ENCODE results near the gene SLF2.

Gene SLF2, protein sequence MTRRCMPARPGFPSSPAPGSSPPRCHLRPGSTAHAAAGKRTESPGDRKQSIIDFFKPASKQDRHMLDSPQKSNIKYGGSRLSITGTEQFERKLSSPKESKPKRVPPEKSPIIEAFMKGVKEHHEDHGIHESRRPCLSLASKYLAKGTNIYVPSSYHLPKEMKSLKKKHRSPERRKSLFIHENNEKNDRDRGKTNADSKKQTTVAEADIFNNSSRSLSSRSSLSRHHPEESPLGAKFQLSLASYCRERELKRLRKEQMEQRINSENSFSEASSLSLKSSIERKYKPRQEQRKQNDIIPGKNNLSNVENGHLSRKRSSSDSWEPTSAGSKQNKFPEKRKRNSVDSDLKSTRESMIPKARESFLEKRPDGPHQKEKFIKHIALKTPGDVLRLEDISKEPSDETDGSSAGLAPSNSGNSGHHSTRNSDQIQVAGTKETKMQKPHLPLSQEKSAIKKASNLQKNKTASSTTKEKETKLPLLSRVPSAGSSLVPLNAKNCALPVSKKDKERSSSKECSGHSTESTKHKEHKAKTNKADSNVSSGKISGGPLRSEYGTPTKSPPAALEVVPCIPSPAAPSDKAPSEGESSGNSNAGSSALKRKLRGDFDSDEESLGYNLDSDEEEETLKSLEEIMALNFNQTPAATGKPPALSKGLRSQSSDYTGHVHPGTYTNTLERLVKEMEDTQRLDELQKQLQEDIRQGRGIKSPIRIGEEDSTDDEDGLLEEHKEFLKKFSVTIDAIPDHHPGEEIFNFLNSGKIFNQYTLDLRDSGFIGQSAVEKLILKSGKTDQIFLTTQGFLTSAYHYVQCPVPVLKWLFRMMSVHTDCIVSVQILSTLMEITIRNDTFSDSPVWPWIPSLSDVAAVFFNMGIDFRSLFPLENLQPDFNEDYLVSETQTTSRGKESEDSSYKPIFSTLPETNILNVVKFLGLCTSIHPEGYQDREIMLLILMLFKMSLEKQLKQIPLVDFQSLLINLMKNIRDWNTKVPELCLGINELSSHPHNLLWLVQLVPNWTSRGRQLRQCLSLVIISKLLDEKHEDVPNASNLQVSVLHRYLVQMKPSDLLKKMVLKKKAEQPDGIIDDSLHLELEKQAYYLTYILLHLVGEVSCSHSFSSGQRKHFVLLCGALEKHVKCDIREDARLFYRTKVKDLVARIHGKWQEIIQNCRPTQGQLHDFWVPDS

GRCh38 chr10:100912605-100913469 lies at the start of gene SLF2:
TSS of gene SLF2 (plus strand) at chr10:100912963. CDS start at chr10:100913111, 148 bp downstream.
- peak; percentile 93 for DNase-seq

DNA sequence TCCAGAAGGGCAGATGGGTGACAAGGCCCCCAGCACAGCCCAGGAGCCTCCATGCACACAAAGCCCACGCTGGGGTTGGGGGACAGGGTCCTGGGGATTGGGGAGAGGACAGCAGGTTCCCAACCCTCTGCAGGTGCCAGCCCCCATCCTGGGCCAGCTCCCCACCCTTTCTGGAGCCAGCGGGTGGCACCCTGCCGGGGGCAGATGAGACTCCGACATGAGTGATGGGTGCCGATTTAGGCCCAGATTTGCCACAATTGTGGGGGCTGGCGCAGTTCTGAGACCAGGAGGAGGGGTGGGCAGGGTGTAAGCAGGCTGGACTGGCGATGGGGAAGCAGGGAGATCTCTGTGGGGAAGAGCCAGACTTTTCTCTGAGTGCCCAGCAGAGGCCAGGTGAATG lies 49.3 kb upstream of the SLF2 start:
- DNase-seq: no peak

DNA sequence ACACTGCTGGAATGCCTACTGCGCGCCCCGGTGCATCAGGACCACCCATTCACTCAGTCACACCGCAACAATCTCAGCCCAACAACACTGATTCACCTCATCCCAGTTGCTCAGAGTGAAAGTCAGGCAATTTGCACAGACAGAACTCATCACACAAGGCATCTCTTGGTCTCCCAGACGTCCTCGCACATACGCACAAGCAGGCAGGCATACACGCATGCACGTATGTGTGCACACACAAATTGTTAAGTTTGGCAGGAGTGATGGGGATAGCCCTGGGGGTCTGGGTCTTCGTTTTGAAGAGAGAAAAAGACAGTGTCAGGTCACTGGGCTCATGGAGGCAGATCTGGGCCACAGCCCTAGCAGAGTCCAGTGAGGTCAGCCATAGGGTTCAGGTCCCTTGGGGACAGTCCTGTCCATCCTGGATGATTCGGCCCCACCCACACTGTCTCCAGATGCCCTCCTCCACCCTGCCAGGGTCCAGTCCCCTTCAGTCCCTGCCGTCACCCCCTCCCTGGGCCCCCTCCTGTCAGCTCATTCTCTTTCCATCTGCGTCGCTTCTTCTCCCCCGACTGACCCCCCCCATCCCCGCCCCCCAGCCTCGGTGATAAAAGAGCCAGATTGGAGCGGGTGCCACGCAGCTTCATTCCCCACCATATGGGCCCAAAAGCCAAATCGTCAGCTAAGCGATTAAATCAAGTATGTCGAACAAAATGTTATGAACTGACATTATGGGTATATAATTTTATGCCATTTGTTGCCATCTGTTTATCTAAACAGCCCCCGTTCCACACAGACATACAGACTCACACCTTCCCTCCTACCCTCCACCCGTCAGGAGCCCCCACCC lies 48.5 kb upstream of the SLF2 start:
- no peak for DNase-seq

DNA sequence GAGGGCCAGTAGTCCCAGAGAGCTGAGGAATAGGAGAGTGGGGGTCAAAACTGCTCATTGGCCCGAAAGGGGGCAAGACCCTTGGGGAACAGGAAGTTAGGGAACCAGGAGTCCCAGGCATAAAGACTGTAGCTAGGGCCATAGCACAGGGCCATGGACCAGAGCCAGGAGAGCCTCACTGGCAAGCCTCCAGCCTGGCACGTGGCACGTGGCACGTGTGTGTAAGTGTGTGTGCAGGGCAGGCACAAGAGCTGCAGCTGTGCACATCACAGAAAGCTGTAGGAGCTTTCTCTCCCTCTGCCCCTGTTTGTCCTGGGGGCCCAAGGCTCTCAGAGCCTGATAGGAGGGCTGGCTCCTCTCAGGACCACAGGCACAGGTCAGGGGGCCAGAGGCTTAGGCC lies 47.8 kb upstream of the SLF2 start:
- DNase-seq: no peak

DNA sequence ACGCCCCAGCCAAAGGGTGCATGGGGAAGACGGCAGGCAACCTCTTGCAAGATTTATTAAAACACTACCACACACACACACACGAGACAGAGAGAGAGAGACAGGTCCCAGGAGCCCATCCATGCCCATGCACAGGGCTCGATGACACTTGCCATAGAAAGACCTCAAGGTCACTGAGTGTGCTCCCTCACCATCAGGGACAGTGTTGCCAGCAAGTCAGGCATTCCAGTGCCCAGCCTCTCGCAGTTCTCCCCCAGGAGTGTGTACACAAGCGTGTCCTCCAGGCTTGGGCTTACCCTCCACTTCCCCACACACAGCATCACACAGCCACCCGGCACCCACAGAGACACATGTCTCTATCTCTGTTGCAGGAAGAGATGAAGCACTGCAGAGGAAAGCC lies 46.8 kb upstream of the SLF2 start:
- DNase-seq: no peak

DNA sequence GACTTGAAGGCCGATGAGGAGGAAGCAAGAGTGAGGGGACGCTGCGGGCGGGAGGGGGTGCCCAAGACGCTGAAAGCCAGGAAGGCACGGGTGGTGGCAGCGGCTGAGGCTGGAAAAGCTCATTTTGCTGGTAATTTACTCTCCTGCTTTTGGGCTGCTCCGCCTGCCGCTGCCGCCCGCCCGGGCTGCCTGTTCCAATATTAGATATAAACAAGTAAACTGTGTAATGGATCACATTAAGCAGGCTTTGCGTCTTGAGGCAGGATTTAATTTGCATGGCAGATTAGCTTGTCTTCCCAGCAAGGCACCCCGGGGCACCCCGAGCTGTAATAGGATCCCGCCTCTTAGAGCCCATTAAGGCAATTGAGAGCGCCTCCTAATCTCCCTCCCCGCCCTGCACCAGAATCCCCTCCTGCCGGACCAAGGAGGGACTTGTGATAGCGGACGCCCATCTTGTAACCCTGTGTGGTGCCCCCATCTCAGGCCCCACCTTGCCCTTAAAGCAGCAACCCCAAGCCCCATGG lies 46.1 kb upstream of the SLF2 start:
- DNase-seq: peak; percentile 7

DNA sequence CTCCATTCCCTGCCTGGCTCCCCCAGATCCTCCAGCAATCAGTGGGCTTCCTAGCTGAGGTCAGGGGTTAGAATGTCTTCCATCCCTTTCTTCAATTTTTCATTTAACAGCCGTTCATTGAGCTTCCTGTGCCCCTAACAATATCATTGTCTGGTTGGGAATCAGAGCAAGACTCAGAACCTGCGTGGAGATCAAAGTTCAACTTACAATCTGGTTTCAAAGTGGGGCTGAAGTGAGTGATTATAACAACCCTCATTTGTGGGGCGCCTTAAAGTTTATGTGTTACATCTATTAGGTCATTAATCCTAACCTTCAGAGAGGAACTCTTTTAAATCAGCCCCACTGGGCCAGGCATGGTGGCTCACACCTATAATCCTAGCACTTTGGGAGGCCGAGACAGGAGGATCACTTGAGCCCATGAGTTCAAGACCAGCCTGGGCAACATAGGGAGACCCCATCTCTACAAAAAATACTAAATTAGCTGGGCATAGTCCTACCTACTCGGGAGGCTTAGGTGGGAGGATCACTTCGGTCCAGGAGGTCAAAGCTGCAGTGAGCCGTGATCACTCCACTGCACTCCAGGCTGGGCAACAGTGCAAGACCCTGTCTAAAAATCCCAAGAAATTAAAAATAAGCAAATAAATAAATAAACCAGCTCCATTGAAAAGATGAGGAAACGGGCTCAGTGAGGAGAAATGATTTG lies 45.4 kb upstream of the SLF2 start:
- DNase-seq: no peak

- no peak for DNase-seq
Measured at GRCh38 chr10:100868382-100868781, 44.4 kb upstream of the SLF2 start.

DNA sequence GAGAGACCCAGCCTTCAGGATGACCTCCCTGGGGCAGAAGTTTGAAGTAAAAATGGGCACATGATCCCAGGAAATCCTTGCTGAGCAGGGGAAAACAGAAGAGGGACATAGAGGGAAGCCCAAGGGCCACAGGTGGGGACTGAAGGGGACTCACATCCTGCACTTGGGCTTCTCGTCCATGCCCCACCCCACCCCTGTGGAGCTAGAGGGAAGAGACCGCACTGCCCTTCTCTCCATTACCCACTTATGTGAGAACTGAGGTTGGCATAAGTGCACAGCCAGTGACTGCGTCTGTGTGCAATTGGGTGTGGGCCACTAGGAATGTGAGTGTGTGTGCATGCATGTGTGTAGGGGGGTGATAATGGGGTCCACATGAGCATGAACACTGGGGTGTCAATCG lies 43.4 kb upstream of the SLF2 start:
- no peak for DNase-seq

DNA sequence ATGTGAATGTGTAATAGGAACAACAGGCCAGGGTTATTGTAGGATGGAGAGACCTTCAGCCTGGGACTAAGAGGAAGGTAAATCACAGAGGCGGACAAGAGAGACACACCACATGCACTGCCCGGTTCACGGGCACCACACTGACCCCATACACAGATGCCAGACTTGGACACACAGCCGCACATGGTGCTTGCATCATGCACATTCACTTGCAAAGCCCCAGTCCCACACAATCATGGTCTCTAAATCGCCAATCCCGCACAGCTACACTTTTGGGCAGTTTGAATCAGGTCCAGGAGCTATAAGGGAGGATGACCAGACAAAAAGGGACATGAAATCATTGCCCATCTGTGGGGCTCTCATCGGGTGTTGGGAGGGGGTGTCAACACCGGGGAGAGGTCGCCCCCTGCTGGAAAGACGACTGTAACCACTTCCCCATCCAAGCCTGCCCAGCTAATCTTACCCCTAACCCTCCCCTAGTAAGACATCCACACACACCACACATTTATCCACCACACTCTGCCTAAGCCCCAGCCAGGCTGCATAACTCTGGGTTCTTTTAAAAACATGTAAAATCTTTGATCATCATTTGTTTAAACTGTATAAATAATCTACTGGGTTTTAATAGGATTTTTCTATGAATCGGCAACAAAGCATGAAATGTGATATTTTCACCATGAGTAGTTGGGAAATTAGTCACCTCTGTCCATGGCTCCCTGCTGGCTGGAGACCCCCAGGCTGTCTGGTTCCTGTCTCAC lies 40.5 kb upstream of the SLF2 start:
- DNase-seq: peak; percentile 32

DNA sequence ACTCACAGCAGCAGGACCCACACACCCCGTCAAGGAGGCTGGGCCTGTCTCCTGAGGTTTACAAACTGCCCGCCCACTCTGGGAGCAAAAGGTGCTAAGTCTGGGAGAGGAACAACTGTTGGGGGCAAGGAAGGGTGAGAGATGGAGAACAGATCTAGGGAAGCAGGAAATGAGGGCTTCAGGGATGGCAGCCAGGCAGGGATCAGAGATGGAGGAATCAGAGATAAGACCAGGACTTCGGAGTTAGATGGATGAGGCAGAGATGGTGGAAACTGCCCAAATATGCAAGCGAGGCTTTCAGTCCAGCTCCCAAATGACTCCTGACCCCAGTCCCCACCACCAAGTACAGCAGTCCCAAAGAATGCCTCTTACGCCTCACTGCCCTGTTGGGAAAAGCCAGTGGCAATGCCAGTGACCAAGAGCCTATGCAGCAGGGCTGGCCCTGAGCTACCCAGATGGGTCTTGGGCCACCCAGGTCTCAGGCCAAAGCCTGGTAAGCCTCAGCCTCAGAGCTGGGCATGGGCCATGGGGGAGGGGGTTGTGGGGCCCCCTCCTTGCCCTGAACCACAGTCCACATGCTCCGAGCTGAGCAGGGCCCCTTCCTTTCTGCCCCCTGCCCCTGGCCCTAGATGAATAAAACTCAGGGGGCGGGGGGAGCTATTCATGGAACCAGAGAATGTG lies 39.5 kb upstream of the SLF2 start:
- DNase-seq: no peak

GRCh38 chr10:100873827-100874326 lies 38.9 kb upstream of the SLF2 start:
- no peak for DNase-seq

DNA sequence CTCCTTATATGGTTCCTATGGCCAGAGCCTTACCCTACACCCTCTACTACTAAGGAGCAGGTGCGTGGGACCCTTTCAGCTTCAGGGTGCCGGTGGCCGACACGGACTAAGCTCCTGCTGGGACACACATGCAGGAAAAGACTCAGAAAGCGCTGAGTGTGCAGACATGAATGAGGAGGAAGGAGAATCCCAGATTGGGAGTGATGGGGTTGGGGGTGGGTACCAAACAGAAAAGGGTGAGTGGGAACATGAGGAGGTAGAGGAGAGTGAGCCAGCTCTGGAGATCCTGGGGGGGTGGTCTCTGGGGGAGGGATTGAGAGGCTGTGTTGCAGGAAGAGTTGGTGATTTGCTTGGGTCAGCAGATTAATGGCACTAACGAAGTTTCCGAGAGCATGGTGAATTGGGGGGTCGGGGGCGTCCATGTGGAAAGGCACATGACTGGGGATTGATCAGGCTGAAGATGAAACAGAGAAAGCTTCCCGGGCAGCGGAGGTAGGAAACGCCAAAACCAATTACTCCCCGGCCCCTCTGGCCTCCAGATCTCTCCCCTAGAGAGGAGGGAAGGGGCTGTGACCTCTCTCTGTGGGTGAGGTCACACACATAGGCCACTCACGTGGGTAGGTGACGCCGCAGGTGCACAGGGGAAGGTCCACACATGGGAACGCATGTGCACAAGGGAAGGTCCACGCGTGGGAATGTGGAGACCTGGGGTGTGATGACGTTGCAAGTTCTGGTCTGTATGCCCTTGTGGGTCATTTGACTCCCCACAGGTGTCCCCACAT lies 37.9 kb upstream of the SLF2 start:
- no peak for DNase-seq

DNA sequence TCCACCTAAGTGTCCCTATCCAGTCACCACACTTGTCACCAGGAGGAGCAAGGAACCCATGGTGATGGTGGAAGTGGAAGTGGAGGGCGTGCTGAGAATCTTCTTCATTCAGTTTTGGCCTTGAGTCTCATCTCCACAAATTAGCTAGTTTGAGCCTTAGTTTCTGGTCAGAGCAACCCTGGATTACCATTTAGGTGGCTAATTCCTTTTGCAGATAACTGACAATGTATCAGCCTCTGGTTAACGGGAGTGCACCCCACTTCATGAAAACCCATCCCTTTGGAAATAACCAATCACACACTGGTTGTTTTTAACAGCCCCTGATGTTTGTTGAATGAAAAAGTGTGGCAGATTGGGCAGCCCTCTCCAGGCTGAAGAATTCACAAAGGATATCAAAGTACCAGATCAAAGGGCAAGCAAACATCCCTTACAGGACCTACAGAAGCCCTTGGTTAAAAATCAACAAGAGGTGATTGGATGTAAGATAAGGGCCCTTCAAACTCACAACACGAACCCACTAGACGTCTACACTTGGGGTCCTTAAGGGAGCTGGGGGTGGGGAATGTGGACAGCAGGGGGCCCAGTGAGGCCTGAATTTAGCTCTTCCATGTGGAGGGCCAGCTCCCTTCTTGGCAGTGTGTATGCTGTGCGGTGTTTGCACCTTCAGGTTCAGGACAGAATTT lies 37.1 kb upstream of the SLF2 start:
- no peak for DNase-seq

DNA sequence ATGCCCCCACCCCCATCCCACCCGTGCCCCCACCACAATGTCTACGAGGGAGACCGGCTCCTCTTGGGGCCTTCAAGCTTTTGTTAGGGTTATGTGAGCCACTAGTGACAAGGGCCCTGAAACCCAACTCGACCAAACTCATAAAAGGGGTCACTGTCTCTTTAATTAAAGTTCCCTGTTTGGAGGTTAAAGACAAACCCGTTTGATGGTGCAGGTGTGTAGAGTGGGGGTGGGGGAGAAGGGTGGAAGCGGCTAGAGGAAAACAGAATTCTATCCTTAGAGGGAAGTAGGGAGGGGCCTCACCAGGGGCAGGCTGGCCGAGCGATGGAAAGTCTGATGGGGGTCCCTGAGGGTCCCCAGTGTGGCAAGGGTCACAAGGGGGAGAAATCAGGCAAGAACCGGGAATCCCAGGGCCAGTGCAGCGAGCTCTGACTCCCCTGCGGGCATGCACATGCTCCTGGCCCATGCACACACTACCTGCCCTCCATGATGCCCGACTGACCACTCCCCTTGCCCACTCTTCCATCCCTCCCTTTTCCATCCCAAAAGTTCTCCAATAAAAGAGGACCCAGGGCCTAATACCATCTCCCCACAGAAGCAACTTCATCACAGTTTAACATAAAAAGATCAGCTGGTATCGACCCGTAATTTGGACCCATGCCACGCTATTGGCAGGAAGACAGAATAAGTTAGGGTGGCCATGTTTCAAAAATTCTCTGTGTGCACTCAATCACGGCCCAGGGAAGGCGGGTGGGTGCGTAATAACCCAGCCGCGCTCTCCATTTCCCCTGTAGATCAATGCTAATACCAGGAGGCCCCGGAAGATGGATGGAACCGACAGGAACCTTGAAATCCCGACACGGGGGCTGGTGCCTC lies 35.9 kb upstream of the SLF2 start:
- no peak for DNase-seq

DNA sequence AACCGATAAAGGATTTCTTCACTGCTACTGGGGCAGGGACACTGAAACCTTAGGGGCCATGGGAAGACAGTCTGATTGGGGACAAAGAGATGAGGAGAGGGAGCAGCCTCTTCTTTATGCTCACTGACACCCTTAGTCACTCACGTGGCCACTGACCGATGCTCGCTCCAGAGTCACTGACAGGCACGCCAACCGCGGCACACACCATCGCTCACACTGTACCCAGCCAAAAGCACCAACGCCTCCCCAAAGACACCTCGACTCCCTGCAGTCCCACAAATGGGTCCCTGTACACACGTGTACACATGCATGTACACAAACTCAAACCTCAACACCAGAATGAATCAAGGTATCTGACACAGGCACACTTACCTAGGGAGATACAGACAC lies 35.3 kb upstream of the SLF2 start:
- no peak for DNase-seq
